Measurements from ENCODE around the gene GRM4. TPM values are rescaled to one million over a fixed set of nuclear protein-coding genes. Genes with fewer than 3 reads are reported as not detected.

Gene GRM4
- total RNA-seq, 4 donors from 2014 or later = not detected

- H3K9me3 ChIP-seq = no peaks in the 10 kb centered on the region
- no peak for TF ChIP-seq POLR2A (IDR thresholded peaks at IDR 0.05)
- no peak for TF ChIP-seq CTCF (IDR thresholded peaks at IDR 0.05)
- no peak for DNase-seq
- H3K4me3 ChIP-seq = no peak overlapping the region
- H3K27ac ChIP-seq = no peak overlapping the region
- peaks cover 0 to 64% (median 0%) of the 10 kb centered on the region in 4 donors for H3K27me3 ChIP-seq
- peaks cover 0 to 7% (median 0%) of the 10 kb centered on the region in 3 donors for H3K4me1 ChIP-seq
- intact Hi-C loops (cut with DNase I) = no loop called here
- no peaks in the 10 kb centered on the region for H3K36me3 ChIP-seq
- 64 to 77% methylated on average over 6 to 8 of the region's 15 CpGs for WGBS, 2 donors
Observed at GRCh38 chr6:34070315-34071135, 75.4 kb downstream of the GRM4 start.

- 80 to 88% methylated on average over 2 to 3 of the region's 8 CpGs for WGBS, 2 donors
- no peaks in the 10 kb centered on the region for H3K9me3 ChIP-seq
- peaks cover 0 to 64% (median 0%) of the 10 kb centered on the region in 4 donors for H3K27me3 ChIP-seq
Observed at GRCh38 chr6:34068462-34069044, 77.3 kb downstream of the GRM4 start.

GRCh38 chr6:34067814-34068213 is 78.1 kb downstream of the GRM4 start:
- no peak for DNase-seq
- no peaks in the 10 kb centered on the region for H3K36me3 ChIP-seq
- H3K27me3 ChIP-seq = peaks cover 0 to 69% (median 0%) of the 10 kb centered on the region in 4 donors
- no peaks in the 10 kb centered on the region for H3K9me3 ChIP-seq
- H3K4me1 ChIP-seq = peaks cover 0 to 12% (median 0%) of the 10 kb centered on the region in 3 donors
- WGBS, 2 donors = 35% methylated on average over 8 of the region's 13 CpGs; no CpG with 5 or more reads in 1 of the 2 donors
- no peak overlapping the region for H3K4me3 ChIP-seq
- no peak for TF ChIP-seq POLR2A (IDR thresholded peaks at IDR 0.05)
- TF ChIP-seq CTCF (IDR thresholded peaks at IDR 0.05) = peak in 1 of 6 experiments; percentile 37
- intact Hi-C loops (cut with DNase I) = no loop called here
- no peak overlapping the region for H3K27ac ChIP-seq

More at GRCh38 chr6:34068462-34069044, 77.3 kb downstream of the GRM4 start:
- TF ChIP-seq CTCF (IDR thresholded peaks at IDR 0.05) = no peak
- TF ChIP-seq POLR2A (IDR thresholded peaks at IDR 0.05) = no peak
- no peak overlapping the region for H3K4me3 ChIP-seq
- no peak for DNase-seq
- peaks cover 0 to 12% (median 0%) of the 10 kb centered on the region in 3 donors for H3K4me1 ChIP-seq
- no peaks in the 10 kb centered on the region for H3K36me3 ChIP-seq
- intact Hi-C loops (cut with DNase I) = no loop called here
- no peak overlapping the region for H3K27ac ChIP-seq

- 55 to 63% methylated on average over 20 to 21 of the region's 21 CpGs for WGBS, 2 donors
Observed at GRCh38 chr6:34066772-34067770, 78.8 kb downstream of the GRM4 start.

More at GRCh38 chr6:34066772-34067770, 78.8 kb downstream of the GRM4 start:
- no peak overlapping the region for H3K27ac ChIP-seq
- H3K4me3 ChIP-seq = no peak overlapping the region
- no peaks in the 10 kb centered on the region for H3K36me3 ChIP-seq
- intact Hi-C loops (cut with DNase I) = no loop called here
- DNase-seq = no peak
- peaks cover 0 to 76% (median 0%) of the 10 kb centered on the region in 4 donors for H3K27me3 ChIP-seq
- TF ChIP-seq POLR2A (IDR thresholded peaks at IDR 0.05) (no peak), CTCF (IDR thresholded peaks at IDR 0.05) (no peak)
- no peaks in the 10 kb centered on the region for H3K9me3 ChIP-seq
- H3K4me1 ChIP-seq = peaks cover 0 to 12% (median 0%) of the 10 kb centered on the region in 3 donors
